HL-60 (cell line): ENCODE data around the gene HOOK2.

Experiments used
- DNase-seq, 2 experiments: peaks; one replicate each; pipeline ENCODE4 v3.0.0-alpha.2; 2010 to 2020; ENCODE audit warnings: low read depth in 1 of 2, low spot score in 1 of 2
- H3K27ac ChIP-seq: fragments of 250-450 bp; sonication (Bioruptor Pico); replicated peaks from 2 replicates; pipeline ENCODE4 v1.5.1; 2020; ENCODE audit warnings: mild to moderate bottlenecking, moderate library complexity
- H3K27me3 ChIP-seq: fragments of 250-450 bp; sonication (Bioruptor Pico); 2 replicates; pipeline ENCODE4 v1.5.1; 2021; ENCODE audit warnings: mild to moderate bottlenecking, moderate library complexity; ENCODE audit not compliant: insufficient read depth, poor library complexity, severe bottlenecking
- H3K4me3 ChIP-seq: replicated peaks from 2 replicates; pipeline ENCODE4 v1.5.1; 2011; ENCODE audit warnings: mild to moderate bottlenecking, control low read depth, low read length; ENCODE audit not compliant: insufficient read depth
- CTCF ChIP-seq: IDR thresholded peaks from one replicate; pipeline ENCODE4 v1.5.1; 2011; ENCODE audit warnings: low read length, control low read depth, inconsistent platforms; ENCODE audit not compliant: insufficient read depth
- GABPA ChIP-seq: IDR thresholded peaks from 2 replicates; pipeline ENCODE4 v1.6.1; 2012; ENCODE audit warnings: low read depth
- POLR2AphosphoS5 ChIP-seq: IDR thresholded peaks from 2 replicates; pipeline ENCODE4 v1.6.1; 2012; ENCODE audit warnings: low read depth
- REST ChIP-seq: IDR thresholded peaks from 2 replicates; pipeline ENCODE4 v1.6.1; 2012; ENCODE audit warnings: low read depth; ENCODE audit not compliant: insufficient replicate concordance
- SPI1 ChIP-seq: IDR thresholded peaks from 2 replicates; pipeline ENCODE4 v1.6.1; 2012; ENCODE audit warnings: low read depth, mild to moderate bottlenecking, borderline replicate concordance

The HOOK2 gene

GRCh38 chr19:12748489-12748888 is 26.9 kb downstream of the HOOK2 start:
- no peak overlapping the region for H3K4me3 ChIP-seq
- no peak for DNase-seq
- peaks cover 16% of the 10 kb centered on the region for H3K27me3 ChIP-seq
- H3K27ac ChIP-seq: no peak overlapping the region
- no peak for TF ChIP-seq POLR2AphosphoS5
- no peak for TF ChIP-seq GABPA
- no peak for TF ChIP-seq SPI1
- no peak for TF ChIP-seq CTCF
- no peak for TF ChIP-seq REST

GRCh38 chr19:12745166-12745897 is 30.0 kb downstream of the HOOK2 start:
- H3K4me3 ChIP-seq: no peak overlapping the region
- H3K27me3 ChIP-seq: no peaks in the 10 kb centered on the region
- TF ChIP-seq POLR2AphosphoS5: no peak
- TF ChIP-seq GABPA: no peak
- no peak for TF ChIP-seq CTCF
- TF ChIP-seq SPI1: no peak
- no peak for TF ChIP-seq REST
- no peak overlapping the region for H3K27ac ChIP-seq
- no peak for DNase-seq

GRCh38 chr19:12737835-12738351 is 37.5 kb downstream of the HOOK2 start:
- no peak for TF ChIP-seq REST
- no peak for TF ChIP-seq SPI1
- no peak for TF ChIP-seq GABPA
- no peak for TF ChIP-seq POLR2AphosphoS5
- peak overlapping the region; percentile 95 for H3K4me3 ChIP-seq
- H3K27ac ChIP-seq: peak overlapping the region; percentile 99
- no peak for DNase-seq
- H3K27me3 ChIP-seq: no peaks in the 10 kb centered on the region
